GM10266 (cell line): ENCODE data around the gene TRAPPC2.

Experiments used
- DNase-seq: peaks from one replicate; pipeline ENCODE4 v3.0.0; 2012; ENCODE audit errors: extremely low spot score
- CTCF ChIP-seq: IDR thresholded peaks from 2 replicates; pipeline ENCODE4 v1.5.1; 2012; ENCODE audit warnings: mild to moderate bottlenecking, low read depth; ENCODE audit not compliant: control insufficient read depth, insufficient read depth; ENCODE audit errors: missing control alignments

Gene TRAPPC2

GRCh38 chrX:13667919-13668318, 66.5 kb downstream of the TRAPPC2 start:
- no peak for TF ChIP-seq CTCF
- DNase-seq = no peak

GRCh38 chrX:13666836-13667235, 67.6 kb downstream of the TRAPPC2 start:
- DNase-seq = no peak

GRCh38 chrX:13664020-13664419, 70.4 kb downstream of the TRAPPC2 start:
- TF ChIP-seq CTCF = no peak
- DNase-seq = no peak

More at GRCh38 chrX:13666836-13667235, 67.6 kb downstream of the TRAPPC2 start:
- TF ChIP-seq CTCF = no peak

- TF ChIP-seq CTCF = no peak
- DNase-seq = no peak
Measured at GRCh38 chrX:13662355-13662791, 72.0 kb downstream of the TRAPPC2 start.
